ENCODE measurements around the gene TXLNG. TPM values are rescaled to one million over a fixed set of nuclear protein-coding genes. Genes with fewer than 3 reads are reported as not detected.

TXLNG gene
- polyA plus RNA-seq, 1 of the 3 experiments (the other 2 are of a cell fraction): 12.1 TPM

- peaks cover 38 to 62% of the 10 kb centered on the region in 2 experiments for H3K36me3 ChIP-seq (replicated peaks in 1 of 2; ENCODE audit: control insufficient read depth in 1 of 2, insufficient read depth in 2 of 2, low read length in 1 of 2)
- H3K9me3 ChIP-seq: no peaks in the 10 kb centered on the region
- POLR2A ChIA-PET: no interaction called here
- no peak overlapping the region for H2AFZ ChIP-seq (ENCODE audit: low read depth)
- no peak overlapping the region for H3K27ac ChIP-seq (ENCODE audit: low read depth in 2 of 2, low read length in 1 of 2)
- TF ChIP-seq EZH2phosphoT487 (IDR thresholded peaks at IDR 0.05; ENCODE audit: borderline replicate concordance, low read depth) (no peak), REST (IDR thresholded peaks at IDR 0.05; ENCODE audit: low read depth, low read length) (no peak), NRF1 (IDR thresholded peaks at IDR 0.05; ENCODE audit: low read depth, low read length) (no peak), RXRA (IDR thresholded peaks at IDR 0.05; ENCODE audit: borderline replicate concordance, low read depth) (no peak), CHD2 (IDR thresholded peaks at IDR 0.05; ENCODE audit: low read length, partially characterized antibody) (no peak), NFIC (IDR thresholded peaks at IDR 0.05; ENCODE audit: borderline replicate concordance) (no peak), POLR2AphosphoS5 (IDR thresholded peaks at IDR 0.05; ENCODE audit: low read depth, low read length) (no peak), PBX3 (IDR thresholded peaks at IDR 0.05) (no peak), USF2 (IDR thresholded peaks at IDR 0.05; ENCODE audit: borderline replicate concordance, low read depth, low read length) (no peak), MAX (IDR thresholded peaks at IDR 0.05; ENCODE audit: low read depth) (no peak), CTCF (IDR thresholded peaks at IDR 0.05) (no peak), GABPA (IDR thresholded peaks at IDR 0.05; ENCODE audit: low read depth) (no peak), SIN3A (IDR thresholded peaks at IDR 0.05; ENCODE audit: borderline replicate concordance, low read depth, low read length) (no peak), RAD21 (IDR thresholded peaks at IDR 0.05; ENCODE audit: low read length) (no peak), EP300 (IDR thresholded peaks at IDR 0.05; ENCODE audit: borderline replicate concordance in 1 of 2, low read depth in 1 of 2, low read length in 1 of 2) (no peak), ELF1 (IDR thresholded peaks at IDR 0.05) (no peak), MXI1 (IDR thresholded peaks at IDR 0.05; ENCODE audit: low read depth, low read length) (no peak), RCOR1 (IDR thresholded peaks at IDR 0.05; ENCODE audit: low read length) (no peak)
- 0 out of 4 replicates have a peak, but pooled peaks cover 0 to 3% of the 10 kb centered on the region in 2 experiments for H3K4me1 ChIP-seq (ENCODE audit: control insufficient read depth in 1 of 2, insufficient read depth in 2 of 2, low read depth in 1 of 2, low read length in 1 of 2)
- no peak overlapping the region for H3K4me2 ChIP-seq
- no peak for DNase-seq
- no peaks in the 10 kb centered on the region for H3K27me3 ChIP-seq (ENCODE audit: insufficient read depth)
- H4K20me1 ChIP-seq (ENCODE audit: insufficient read depth): no peaks in the 10 kb centered on the region
- no peak overlapping the region for H3K9ac ChIP-seq
- no peak overlapping the region for H3K4me3 ChIP-seq (ENCODE audit: low read depth in 2 of 2, low read length in 1 of 2)
- 91% methylated on average over 4 of the region's 5 CpGs for WGBS (ENCODE audit: low lambda C conversion rate)
- CTCF ChIA-PET: no interaction called here
- H3K79me2 ChIP-seq (ENCODE audit: insufficient read depth): 0 out of 2 replicates have a peak, but pooled peaks cover 5% of the 10 kb centered on the region
- H3K9me2 ChIP-seq: no peaks in the 10 kb centered on the region
- no peaks in the 10 kb centered on the region for H3F3A ChIP-seq (replicated peaks; ENCODE audit: insufficient read depth)
Observed at GRCh38 chrX:16745102-16745501, 41.2 kb upstream of the TXLNG start.
